SKM-1 (cell line): ENCODE data around the gene NSMCE3.

Experiments
- DNase-seq: peaks from one replicate; lab custom pipeline; 2025; ENCODE audit not compliant: unreplicated experiment; lab: John Stamatoyannopoulos, UW

Gene NSMCE3

GRCh38 chr15:29222129-29222853 lies 47.3 kb downstream of the NSMCE3 start:
- DNase-seq, result no peak

DNA sequence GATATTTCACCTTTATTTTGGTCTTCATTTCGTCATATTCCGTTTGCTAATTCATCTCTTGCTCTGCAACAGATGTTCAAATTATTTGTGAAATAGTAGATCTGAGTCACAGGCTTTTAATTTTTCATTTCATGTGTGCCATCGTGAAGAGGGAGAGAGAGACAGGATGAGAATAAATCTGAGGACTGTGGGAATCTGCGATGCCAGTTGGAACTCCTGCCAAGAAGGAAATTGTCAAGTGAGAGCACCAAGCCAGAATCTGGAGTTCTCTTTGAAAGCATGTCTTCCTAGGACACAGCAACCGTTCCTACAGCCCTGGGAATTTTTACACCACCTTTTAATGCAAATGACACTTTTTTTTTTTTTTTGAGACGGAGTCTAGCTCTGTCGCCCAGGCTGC lies 48.8 kb downstream of the NSMCE3 start:
- DNase-seq, result no peak

- no peak for DNase-seq
These were observed 52.7 kb downstream of the NSMCE3 start for GRCh38 chr15:29216955-29217354.
